HG02884 (cell line): Measurements from ENCODE around the gene GARNL3.

ENCODE experiments used
- ATAC-seq: cut with Tn5 transposase; IDR thresholded peaks from one replicate; pipeline ENCODE4 v1.9.1; 2021; ENCODE audit warnings: mild to moderate bottlenecking, moderate library complexity; ENCODE audit not compliant: unreplicated experiment

The GARNL3 gene

GRCh38 chr9:127264462-127265219, at the start of gene GARNL3:
GARNL3 (plus strand) TSS chr9:127264774; CDS start chr9:127264878, 104 bp downstream.
- ATAC-seq = no peak

- ATAC-seq = no peak
Measured at GRCh38 chr9:127215268-127216209, 49.0 kb upstream of the GARNL3 start.

- no peak for ATAC-seq
Measured at GRCh38 chr9:127216210-127216887, 48.2 kb upstream of the GARNL3 start.

- no peak for ATAC-seq
Measured at GRCh38 chr9:127216888-127217217, 47.7 kb upstream of the GARNL3 start.

GRCh38 chr9:127218818-127219217, 45.8 kb upstream of the GARNL3 start:
- ATAC-seq = no peak

- ATAC-seq = no peak
Measured at GRCh38 chr9:127219520-127219919, 45.1 kb upstream of the GARNL3 start.

- no peak for ATAC-seq
Measured at GRCh38 chr9:127221695-127222094, 42.9 kb upstream of the GARNL3 start.

GRCh38 chr9:127222388-127223095, 42.0 kb upstream of the GARNL3 start:
- no peak for ATAC-seq

- no peak for ATAC-seq
Measured at GRCh38 chr9:127223266-127223665, 41.3 kb upstream of the GARNL3 start.

- ATAC-seq = no peak
Measured at GRCh38 chr9:127223810-127224177, 40.8 kb upstream of the GARNL3 start.

- ATAC-seq = no peak
Measured at GRCh38 chr9:127224178-127224882, 40.2 kb upstream of the GARNL3 start.

- ATAC-seq = no peak
Measured at GRCh38 chr9:127224883-127225739, 39.5 kb upstream of the GARNL3 start.

GRCh38 chr9:127225801-127226625, 38.6 kb upstream of the GARNL3 start:
- ATAC-seq = no peak

- ATAC-seq = no peak
Measured at GRCh38 chr9:127229691-127230417, 34.7 kb upstream of the GARNL3 start.

GRCh38 chr9:127231666-127232065, 32.9 kb upstream of the GARNL3 start:
- no peak for ATAC-seq

GRCh38 chr9:127232833-127233549, 31.6 kb upstream of the GARNL3 start:
- no peak for ATAC-seq

- no peak for ATAC-seq
Measured at GRCh38 chr9:127233550-127233949, 31.0 kb upstream of the GARNL3 start.
